Body of pancreas (tissue), 4 donors: Measurements from ENCODE around the gene COPZ1. TPM values are rescaled to one million over a fixed set of nuclear protein-coding genes. Genes with fewer than 3 reads are reported as not detected.
A peak's percentile ranks its signal among the peaks of the same experiment; 100 is the strongest.

Experiments
- ATAC-seq: fragments of 150-250 bp; one replicate; pipeline ENCODE4 v1.9.1; 2016
- DNase-seq, 4 donors: peaks; one replicate each; pipeline ENCODE4 v3.0.0-alpha.2; 2019
- H3K27ac ChIP-seq, 4 donors: fragments of 200-600 bp; sonication (generic); 1 replicate in 3 of 4; 2 replicates in 1 of 4; pipeline versions ENCODE4 v1.5.1 to v1.6.1; 2016 to 2019; ENCODE audit warnings: mild to moderate bottlenecking in 1 of 4, mixed read lengths in 1 of 4, moderate library complexity in 1 of 4
- H3K27me3 ChIP-seq, 2 donors: fragments of 200-600 bp; sonication (generic); one replicate each; pipeline ENCODE4 v1.6.0; 2016; ENCODE audit warnings: mild to moderate bottlenecking in 1 of 2
- H3K36me3 ChIP-seq, 2 donors: fragments of 200-600 bp; sonication (generic); replicated peaks in 1 of 2; 2 replicates each; pipeline ENCODE4 v1.5.1; 2016; ENCODE audit warnings: low read depth in 2 of 2; ENCODE audit not compliant: insufficient read depth in 1 of 2
- H3K4me1 ChIP-seq: fragments of 200-600 bp; sonication (generic); one replicate; pipeline ENCODE4 v1.6.0; 2016
- H3K4me3 ChIP-seq, 2 donors: fragments of 200-600 bp; sonication (generic); 1 replicate in 1 of 2; 2 replicates in 1 of 2; pipeline ENCODE4 v1.5.1; 2016 to 2019
- H3K9me3 ChIP-seq, 3 donors: fragments of 200-600 bp; sonication (generic); 1 replicate in 2 of 3; 2 replicates in 1 of 3; pipeline ENCODE4 v1.5.1; 2016
- POLR2A ChIP-seq, 3 donors: fragments of 450-650 bp; IDR thresholded peaks; one replicate each; pipeline ENCODE4 v1.6.1; 2016; ENCODE audit warnings: antibody characterized with exemption in 3 of 3, mild to moderate bottlenecking in 2 of 3
- WGBS, 2 donors: methylation state at CpG; one replicate each; pipeline ENCODE4 v1.1.5; 2017; 5-methylcytosine and 5-hydroxymethylcytosine counted together
- intact Hi-C: fragments of 100-400 bp; cut with DNase I; formaldehyde crosslinking; loops from one replicate; pipeline ENCODE4 v1.15.1; 2023
- total RNA-seq, 2 donors: library from RNA; depleted of rRNA; stranded (reverse); fragments of >200 nt; gene quantifications; one replicate each; pipeline ENCODE4 v1.1.0, GENCODE V29; 2016
- TF ChIP-seq, protein P1 (sequence below), 7 experiments: fragments of 450-650 bp in 4 of 7; fragments of 200-600 bp in 3 of 7; sonication (generic) in 3 of 7; IDR thresholded peaks; one replicate each; pipeline ENCODE4 v1.5.1; 2016 to 2019; ENCODE audit warnings: antibody characterized with exemption in 7 of 7

Gene COPZ1
- total RNA-seq, 2 donors from 2014 or later, result 34.3 to 71.3 TPM

GRCh38 chr12:54385251-54385914, 60.5 kb downstream of the COPZ1 start:
- 75 to 79% methylated on average over 9 to 10 of the region's 10 CpGs for WGBS, 2 donors
- Histone ChIP-seq H3K27ac (peak overlapping the region in 2 of 4 donors; percentile 1 to 61), H3K36me3 (no peaks in the 10 kb centered on the region), H3K4me1 (no peaks in the 10 kb centered on the region), H3K27me3 (no peaks in the 10 kb centered on the region), H3K9me3 (no peaks in the 10 kb centered on the region), H3K4me3 (no peak overlapping the region)
- TF ChIP-seq, protein P1, sequence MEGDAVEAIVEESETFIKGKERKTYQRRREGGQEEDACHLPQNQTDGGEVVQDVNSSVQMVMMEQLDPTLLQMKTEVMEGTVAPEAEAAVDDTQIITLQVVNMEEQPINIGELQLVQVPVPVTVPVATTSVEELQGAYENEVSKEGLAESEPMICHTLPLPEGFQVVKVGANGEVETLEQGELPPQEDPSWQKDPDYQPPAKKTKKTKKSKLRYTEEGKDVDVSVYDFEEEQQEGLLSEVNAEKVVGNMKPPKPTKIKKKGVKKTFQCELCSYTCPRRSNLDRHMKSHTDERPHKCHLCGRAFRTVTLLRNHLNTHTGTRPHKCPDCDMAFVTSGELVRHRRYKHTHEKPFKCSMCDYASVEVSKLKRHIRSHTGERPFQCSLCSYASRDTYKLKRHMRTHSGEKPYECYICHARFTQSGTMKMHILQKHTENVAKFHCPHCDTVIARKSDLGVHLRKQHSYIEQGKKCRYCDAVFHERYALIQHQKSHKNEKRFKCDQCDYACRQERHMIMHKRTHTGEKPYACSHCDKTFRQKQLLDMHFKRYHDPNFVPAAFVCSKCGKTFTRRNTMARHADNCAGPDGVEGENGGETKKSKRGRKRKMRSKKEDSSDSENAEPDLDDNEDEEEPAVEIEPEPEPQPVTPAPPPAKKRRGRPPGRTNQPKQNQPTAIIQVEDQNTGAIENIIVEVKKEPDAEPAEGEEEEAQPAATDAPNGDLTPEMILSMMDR (IDR thresholded peaks at IDR 0.05), result no peak
- TF ChIP-seq POLR2A (IDR thresholded peaks at IDR 0.05), result no peak
- DNase-seq (peak in 1 of 4 donors; percentile 51), ATAC-seq (no peak)
- intact Hi-C loops, result no loop called here

- WGBS, 2 donors, result 94% methylated on average over 3 of the region's 3 CpGs
- ATAC-seq (no peak), DNase-seq (no peak)
- Histone ChIP-seq H3K36me3 (no peaks in the 10 kb centered on the region), H3K4me3 (no peak overlapping the region), H3K27ac (no peak overlapping the region), H3K27me3 (no peaks in the 10 kb centered on the region), H3K9me3 (no peaks in the 10 kb centered on the region), H3K4me1 (no peaks in the 10 kb centered on the region)
- TF ChIP-seq, protein P1 (IDR thresholded peaks at IDR 0.05), result no peak
- TF ChIP-seq POLR2A (IDR thresholded peaks at IDR 0.05), result no peak
- intact Hi-C loops, result no loop called here
Measured at GRCh38 chr12:54386403-54387113, 61.6 kb downstream of the COPZ1 start.

DNA sequence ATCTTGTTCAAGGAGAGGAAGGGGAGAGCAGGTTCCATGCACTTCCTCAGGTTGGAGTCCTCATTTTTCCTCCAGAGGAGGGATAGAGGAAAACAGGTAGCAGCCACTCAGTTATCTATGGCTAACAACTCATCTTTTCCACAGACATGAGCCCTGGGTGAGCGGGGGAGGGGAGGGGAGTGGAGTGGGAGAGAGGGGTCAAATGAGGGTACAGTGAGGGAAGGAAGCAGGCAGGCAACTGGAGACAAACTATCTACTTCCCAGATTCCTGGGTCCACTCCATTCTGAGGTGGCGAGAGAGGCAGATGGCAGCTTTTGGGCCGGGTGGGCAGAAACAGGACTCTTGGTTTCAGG, 62.2 kb downstream of the COPZ1 start:
- Histone ChIP-seq H3K36me3 (no peaks in the 10 kb centered on the region), H3K27ac (no peak overlapping the region), H3K4me1 (no peaks in the 10 kb centered on the region), H3K4me3 (no peak overlapping the region), H3K27me3 (no peaks in the 10 kb centered on the region), H3K9me3 (no peaks in the 10 kb centered on the region)
- intact Hi-C loops, result no loop called here
- DNase-seq (no peak), ATAC-seq (no peak)
- TF ChIP-seq, protein P1 (IDR thresholded peaks at IDR 0.05), result no peak
- no peak for TF ChIP-seq POLR2A (IDR thresholded peaks at IDR 0.05)
- 80 to 93% methylated on average over 3 of the region's 3 CpGs for WGBS, 2 donors

- H3K27me3 ChIP-seq, result no peaks in the 10 kb centered on the region
- ATAC-seq (no peak), DNase-seq (no peak)
- H3K4me1 ChIP-seq, result no peaks in the 10 kb centered on the region
- no peaks in the 10 kb centered on the region for H3K9me3 ChIP-seq
- H3K36me3 ChIP-seq, result no peaks in the 10 kb centered on the region
- H3K4me3 ChIP-seq, result no peak overlapping the region
- WGBS, 2 donors, result 75 to 77% methylated on average over 4 of the region's 4 CpGs
- no peak overlapping the region for H3K27ac ChIP-seq
- TF ChIP-seq POLR2A (IDR thresholded peaks at IDR 0.05), result no peak
- TF ChIP-seq, protein P1 (IDR thresholded peaks at IDR 0.05), result no peak
- intact Hi-C loops, result no loop called here
Measured at GRCh38 chr12:54388237-54389133, 63.6 kb downstream of the COPZ1 start.
